H1 (cell line): ENCODE data around the gene DHRS3. TPM values are rescaled to one million over a fixed set of nuclear protein-coding genes. Genes with fewer than 3 reads are reported as not detected.

Experiments
- CTCF ChIA-PET: fragments of 300-600 bp; sonication (Branson Sonifier 250); formaldehyde crosslinking; loops from one replicate; lab custom pipeline; 2021; ENCODE audit not compliant: partially characterized antibody; lab: Charles Lee
- POLR2A ChIA-PET: fragments of 300-600 bp; sonication (Branson Sonifier 250); formaldehyde crosslinking; loops from one replicate; lab custom pipeline; 2021; ENCODE audit warnings: inconsistent platforms; ENCODE audit not compliant: partially characterized antibody; lab: Charles Lee
- DNase-seq, 2 experiments: peaks; one replicate each; pipeline versions ENCODE4 v3.0.0 to v3.0.0-alpha.2; 2010 to 2022; ENCODE audit warnings: low spot score in 2 of 2, low read depth in 1 of 2, mixed read lengths in 1 of 2
- FAIRE-seq: peaks from 2 replicates; lab custom pipeline; 2011; peaks lifted over from hg19 to GRCh38; lab: Jason Lieb, UNC
- H2AFZ ChIP-seq: 2 replicates; pipeline ENCODE4 v1.8.1; 2012; ENCODE audit warnings: low read length, inconsistent platforms
- H2AK5ac ChIP-seq: 2 replicates; pipeline ENCODE4 v1.6.1; 2013; ENCODE audit warnings: low read depth, low read length
- H2BK120ac ChIP-seq: replicated peaks from 2 replicates; pipeline ENCODE3; 2013; ENCODE audit warnings: low read depth, low read length, inconsistent platforms
- H2BK12ac ChIP-seq: 2 replicates; pipeline ENCODE4 v1.6.1; 2013; ENCODE audit warnings: low read depth, low read length
- H2BK15ac ChIP-seq: 2 replicates; pipeline ENCODE4 v1.6.1; 2013; ENCODE audit warnings: low read length
- H2BK20ac ChIP-seq: 2 replicates; pipeline ENCODE4 v1.6.1; 2013; ENCODE audit warnings: low read length
- H2BK5ac ChIP-seq: 2 replicates; pipeline ENCODE4 v1.6.1; 2013; ENCODE audit warnings: low read depth, low read length
- H3K14ac ChIP-seq: 2 replicates; pipeline ENCODE4 v1.6.1; 2013; ENCODE audit warnings: inconsistent platforms; ENCODE audit not compliant: insufficient read length
- H3K18ac ChIP-seq: 2 replicates; pipeline ENCODE4 v1.6.1; 2013; ENCODE audit warnings: low read length; ENCODE audit errors: extremely low read depth
- H3K23ac ChIP-seq: 2 replicates; pipeline ENCODE4 v1.6.1; 2013; ENCODE audit warnings: inconsistent platforms; ENCODE audit not compliant: insufficient read length
- H3K23me2 ChIP-seq: 2 replicates; pipeline ENCODE4 v1.6.1; 2013; ENCODE audit warnings: low read depth, low read length
- H3K27ac ChIP-seq: 2 replicates; pipeline ENCODE4 v1.6.1; 2011; ENCODE audit warnings: low read depth, low read length, inconsistent platforms
- H3K27me3 ChIP-seq, 4 experiments: replicated peaks in 1 of 4; 1 replicate in 1 of 4; 2 replicates in 3 of 4; pipeline versions ENCODE4 v1.6.1 to v1.8.1; 2011 to 2013; ENCODE audit warnings: low read length in 3 of 4, mild to moderate bottlenecking in 3 of 4, inconsistent platforms in 2 of 4, mixed read lengths in 2 of 4, moderate library complexity in 1 of 4; ENCODE audit not compliant: control insufficient read depth in 3 of 4, insufficient read depth in 3 of 4; ENCODE audit errors: extremely low read depth in 1 of 4
- H3K36me3 ChIP-seq, 4 experiments: 2 replicates each; pipeline versions ENCODE4 v1.6.1 to v1.8.1; 2011 to 2013; ENCODE audit warnings: mild to moderate bottlenecking in 4 of 4, low read length in 3 of 4, moderate library complexity in 2 of 4, control low read depth in 1 of 4, inconsistent platforms in 1 of 4; ENCODE audit not compliant: insufficient read depth in 4 of 4, control insufficient read depth in 2 of 4
- H3K4ac ChIP-seq: replicated peaks from 2 replicates; pipeline ENCODE3; 2013; ENCODE audit warnings: low read length, low read depth, mixed read lengths, inconsistent platforms; ENCODE audit not compliant: insufficient read length
- H3K4me1 ChIP-seq, 4 experiments: replicated peaks in 1 of 4; 1 replicate in 1 of 4; 2 replicates in 3 of 4; pipeline versions ENCODE4 v1.6.1 to v1.8.1; 2011 to 2013; ENCODE audit warnings: low read length in 3 of 4, inconsistent platforms in 2 of 4, mixed read lengths in 1 of 4; ENCODE audit not compliant: insufficient read depth in 4 of 4, control insufficient read depth in 3 of 4
- H3K4me2 ChIP-seq, 2 experiments: 2 replicates each; pipeline versions ENCODE4 v1.6.1 to v1.8.1; 2011 to 2013; ENCODE audit warnings: low read depth in 2 of 2, low read length in 2 of 2, control low read depth in 1 of 2, inconsistent platforms in 1 of 2, mild to moderate bottlenecking in 1 of 2; ENCODE audit not compliant: insufficient read depth in 1 of 2
- H3K4me3 ChIP-seq, 4 experiments: fragments of 200-600, 300-600 bp in 1 of 4; sonication (generic), shearing (Covaris generic), sonication (Bioruptor Twin) in 1 of 4; 2 replicates each; pipeline versions ENCODE4 v1.5.1 to v1.8.1; 2011 to 2016; ENCODE audit warnings: low read length in 4 of 4, low read depth in 3 of 4, control low read depth in 2 of 4, inconsistent platforms in 2 of 4, mild to moderate bottlenecking in 2 of 4, mixed read lengths in 1 of 4, moderate library complexity in 1 of 4; ENCODE audit not compliant: insufficient read depth in 2 of 4; ENCODE audit errors: extremely low read depth in 1 of 4
- H3K56ac ChIP-seq: replicated peaks from 2 replicates; pipeline ENCODE3; 2013; ENCODE audit warnings: low read depth, mild to moderate bottlenecking, mixed read lengths, low read length, inconsistent platforms; ENCODE audit not compliant: insufficient read length
- H3K79me1 ChIP-seq: 2 replicates; pipeline ENCODE4 v1.6.1; 2013; ENCODE audit warnings: low read depth, low read length, control low read depth
- H3K79me2 ChIP-seq, 2 experiments: 2 replicates each; pipeline versions ENCODE4 v1.6.1 to v1.8.1; 2012 to 2013; ENCODE audit warnings: low read length in 2 of 2, mild to moderate bottlenecking in 2 of 2, inconsistent platforms in 1 of 2; ENCODE audit not compliant: insufficient read depth in 2 of 2, control insufficient read depth in 1 of 2
- H3K9ac ChIP-seq, 4 experiments: replicated peaks in 1 of 4; 1 replicate in 1 of 4; 2 replicates in 3 of 4; pipeline versions ENCODE4 v1.6.1 to v1.8.1; 2011 to 2013; ENCODE audit warnings: low read depth in 3 of 4, low read length in 3 of 4, control low read depth in 2 of 4, mild to moderate bottlenecking in 2 of 4, moderate library complexity in 2 of 4, inconsistent platforms in 1 of 4; ENCODE audit errors: extremely low read depth in 1 of 4
- H3K9me3 ChIP-seq, 2 experiments: 2 replicates each; pipeline versions ENCODE4 v1.6.1 to v1.8.1; 2012 to 2013; ENCODE audit warnings: mild to moderate bottlenecking in 2 of 2, moderate library complexity in 2 of 2, control low read depth in 1 of 2, inconsistent platforms in 1 of 2, low read depth in 1 of 2, low read length in 1 of 2, mixed read lengths in 1 of 2; ENCODE audit not compliant: insufficient read depth in 2 of 2
- H4K20me1 ChIP-seq, 2 experiments: replicated peaks in 1 of 2; 2 replicates each; pipeline versions ENCODE3 to v1.8.1; 2011 to 2013; ENCODE audit warnings: inconsistent platforms in 2 of 2, low read length in 2 of 2, mild to moderate bottlenecking in 1 of 2; ENCODE audit not compliant: insufficient read depth in 2 of 2, control insufficient read depth in 1 of 2
- H4K5ac ChIP-seq: 2 replicates; pipeline ENCODE4 v1.6.1; 2013; ENCODE audit warnings: low read length, low read depth, mixed read lengths, inconsistent platforms; ENCODE audit not compliant: insufficient read length
- H4K8ac ChIP-seq: 2 replicates; pipeline ENCODE4 v1.8.0; 2013; ENCODE audit warnings: mild to moderate bottlenecking, moderate library complexity, low read length, inconsistent platforms; ENCODE audit not compliant: insufficient read depth; ENCODE audit errors: extremely low read depth
- H4K91ac ChIP-seq: replicated peaks from 2 replicates; pipeline ENCODE3; 2013; ENCODE audit warnings: low read length, mixed read lengths, inconsistent platforms; ENCODE audit not compliant: insufficient read length
- ASH2L ChIP-seq: fragments of 200-600, 300-600 bp; sonication (generic); IDR thresholded peaks from one replicate; pipeline ENCODE4 v1.7.1; 2017; ENCODE audit warnings: low read length
- BACH1 ChIP-seq: IDR thresholded peaks from 2 replicates; pipeline ENCODE4 v1.6.1; 2012; ENCODE audit warnings: low read length, improper control_type of control experiment
- BRCA1 ChIP-seq: IDR thresholded peaks from 2 replicates; pipeline ENCODE4 v1.6.1; 2012; ENCODE audit warnings: low read depth, low read length, improper control_type of control experiment
- CHD1 ChIP-seq: IDR thresholded peaks from 2 replicates; pipeline ENCODE4 v1.6.1; 2012; ENCODE audit warnings: low read depth, low read length, improper control_type of control experiment
- E2F6 ChIP-seq: IDR thresholded peaks from 2 replicates; pipeline ENCODE4 v1.6.1; 2012; ENCODE audit warnings: inconsistent platforms
- POLR2A ChIP-seq, 2 experiments: IDR thresholded peaks; 1 replicate in 1 of 2; 2 replicates in 1 of 2; pipeline ENCODE4 v1.6.1; 2011; ENCODE audit warnings: low read depth in 2 of 2, low read length in 2 of 2, mild to moderate bottlenecking in 2 of 2; ENCODE audit errors: control extremely low read depth in 1 of 2
- POU5F1 ChIP-seq: IDR thresholded peaks from 2 replicates; pipeline ENCODE4 v1.6.1; 2011; ENCODE audit warnings: low read depth, mild to moderate bottlenecking, low read length, moderate library complexity
- SIN3A ChIP-seq, 2 experiments: IDR thresholded peaks in 1 of 2; conservative IDR thresholded peaks in 1 of 2; 2 replicates each; pipeline ENCODE4 v1.6.1; 2011 to 2012; ENCODE audit warnings: low read length in 2 of 2, improper control_type of control experiment in 1 of 2, low read depth in 1 of 2, mild to moderate bottlenecking in 1 of 2
- TAF7 ChIP-seq: optimal IDR thresholded peaks from 2 replicates; pipeline ENCODE3; 2011; ENCODE audit warnings: low read depth, mild to moderate bottlenecking, inconsistent platforms, low read length, moderate library complexity, borderline replicate concordance
- TEAD4 ChIP-seq: IDR thresholded peaks from 2 replicates; pipeline ENCODE4 v1.6.1; 2012; ENCODE audit warnings: low read depth, low read length, inconsistent platforms, mixed read lengths
- WGBS, 2 experiments: shearing (Covaris generic) in 1 of 2; methylation state at CpG; one replicate each; pipeline versions ENCODE4 v1.1.6 to v1.1.7; 2013 to 2015; ENCODE audit warnings: low lambda C conversion rate in 2 of 2, mixed read lengths in 2 of 2, inconsistent platforms in 1 of 2, low coverage in 1 of 2, missing lambda C conversion rate in 1 of 2; ENCODE audit not compliant: insufficient replicate concordance in 2 of 2, insufficient coverage in 1 of 2, insufficient read length in 1 of 2; ENCODE audit errors: extremely low coverage in 1 of 2, missing lambda C conversion rate in 1 of 2; 5-methylcytosine and 5-hydroxymethylcytosine counted together
- polyA plus RNA-seq, 7 experiments: library from polyadenylated mRNA; depleted of rRNA in 3 of 7; stranded (reverse) in 5 of 7; unstranded in 2 of 7; fragments of >200 nt in 5 of 7; fragments of 200-250 nt in 2 of 7; gene quantifications; 1 replicate in 5 of 7; 2 replicates in 1 of 7; 4 replicates in 1 of 7; pipeline versions ENCODE4 v1.2.1 to v1.2.3, GENCODE V29; 2011 to 2013; ENCODE audit warnings: missing spikeins in 2 of 7, mixed read lengths in 2 of 7
- total RNA-seq: library from RNA; stranded (reverse); fragmentation: NEBNext Ultra II Directional; extraction: Animal tissue kit (Norgen Biotek cat#: 25700); gene quantifications from 2 replicates; pipeline ENCODE4 v1.2.1, GENCODE V29; 2021

The DHRS3 gene
- total and polyA plus RNA-seq, 2 of the 8 experiments (the other 6 are each of a cell fraction or from before 2014, with no cell fraction given), result 32.5 to 36.4 TPM

GRCh38 chr1:12636098-12636950 is 18.3 kb upstream of the DHRS3 start:
- peak overlapping the region; percentile 92 for H2AK5ac ChIP-seq
- 0 out of 7 replicates have a peak overlapping the region, but pooled peaks of 1 of the 4 experiments have one; percentile 28 for H3K9ac ChIP-seq
- H3K4me1 ChIP-seq, result peaks cover 5 to 19% (median 10%) of the 10 kb centered on the region in 4 experiments; a peak in 6 of 7 replicates
- ChIA-PET POLR2A (interaction anchor here (0.8 to 1.3 kb wide), 2 partner anchors 35 to 41 kb away, joined by 3 read pairs; no protein-coding TSS in a partner anchor), CTCF (interaction anchor here (1.0 to 6.6 kb wide), 2 partner anchors 13 to 23 kb away, joined by 3 to 30 read pairs; no protein-coding TSS in a partner anchor)
- H4K5ac ChIP-seq, result peak overlapping the region; percentile 45
- H3K18ac ChIP-seq, result peak overlapping the region; percentile 98
- H2BK5ac ChIP-seq, result peak overlapping the region; percentile 98; the same call in 1 of the 2 replicates
- no peak overlapping the region for H3K56ac ChIP-seq
- H2BK15ac ChIP-seq, result peak overlapping the region; percentile 36; the same call in 1 of the 2 replicates
- H3K14ac ChIP-seq, result no peak overlapping the region
- peak overlapping the region; percentile 95 for H3K4ac ChIP-seq
- H3K27ac ChIP-seq, result peak overlapping the region; percentile 43; the same call in 1 of the 2 replicates
- peak; percentile 42 for FAIRE-seq
- H3K36me3 ChIP-seq, result no peaks in the 10 kb centered on the region; a peak in 1 of 8 replicates
- peak overlapping the region; percentile 98 for H4K91ac ChIP-seq
- peak in 1 of 2 experiments; percentile 61 for DNase-seq
- WGBS, 2 experiments, result 91% methylated on average over 11 of the region's 15 CpGs; no CpG with 5 or more reads in 1 of the 2 experiments
- no peaks in the 10 kb centered on the region for H3K27me3 ChIP-seq
- no peak overlapping the region for H2AFZ ChIP-seq
- H2BK12ac ChIP-seq, result peak overlapping the region; percentile 100
- H3K9me3 ChIP-seq, result peaks cover 0 to 9% of the 10 kb centered on the region in 2 experiments; a peak in 2 of 4 replicates
- H3K23ac ChIP-seq, result no peak overlapping the region
- H4K20me1 ChIP-seq, result no peaks in the 10 kb centered on the region
- H2BK20ac ChIP-seq, result peak overlapping the region; percentile 94
- H3K23me2 ChIP-seq, result no peaks in the 10 kb centered on the region
- peak overlapping the region in 1 of 2 experiments; percentile 29; a peak in 2 of 4 replicates for H3K4me2 ChIP-seq
- H3K79me1 ChIP-seq, result no peaks in the 10 kb centered on the region
- H3K4me3 ChIP-seq, result no peak overlapping the region
- peak overlapping the region; percentile 59; the same call in 1 of the 2 replicates for H4K8ac ChIP-seq
- peak overlapping the region; percentile 97 for H2BK120ac ChIP-seq
- H3K79me2 ChIP-seq, result no peaks in the 10 kb centered on the region
- TF ChIP-seq BACH1 (peak; percentile 18; the same call in 1 of the 2 replicates), SIN3A (conservative IDR thresholded peaks at IDR 0.05 in 1 of 2, IDR thresholded peaks at IDR 0.05 in 1 of 2; ENCODE audit: low read depth in 1 of 2, low read length in 2 of 2) (no peak), POU5F1 (no peak), BRCA1 (no peak), CHD1 (no peak), ASH2L (peak; percentile 47), E2F6 (peak; percentile 26), POLR2A (IDR thresholded peaks at IDR 0.05; ENCODE audit: control extremely low read depth in 1 of 2, low read depth in 2 of 2, low read length in 2 of 2) (peak in 1 of 2 experiments; percentile 39; a peak in 1 of 3 replicates), TEAD4 (peak; percentile 99), TAF7 (no peak)
